Parathyroid adenoma (tissue), 2 donors: ENCODE data around the gene ACSL1.

Source experiments
- H2AFZ ChIP-seq: fragments of 300-600 bp; sonication (generic); one replicate; pipeline ENCODE4 v1.7.0; 2017; ENCODE audit warnings: antibody characterized with exemption, mild to moderate bottlenecking
- H3K27ac ChIP-seq: fragments of 300-600 bp; sonication (generic); one replicate; pipeline ENCODE4 v1.7.0; 2017
- H3K27me3 ChIP-seq: fragments of 300-600 bp; sonication (generic); one replicate; pipeline ENCODE4 v1.7.0; 2017; ENCODE audit warnings: low read length; ENCODE audit not compliant: control insufficient read depth, insufficient read depth
- H3K36me3 ChIP-seq: fragments of 300-600 bp; sonication (generic); one replicate; pipeline ENCODE4 v1.7.0; 2017; ENCODE audit warnings: low read length; ENCODE audit not compliant: control insufficient read depth, insufficient read depth
- H3K4me1 ChIP-seq: fragments of 300-600 bp; sonication (generic); one replicate; pipeline ENCODE4 v1.7.0; 2017; ENCODE audit warnings: control low read depth
- H3K4me2 ChIP-seq: fragments of 300-600 bp; sonication (generic); one replicate; pipeline ENCODE4 v1.7.0; 2017; ENCODE audit warnings: low read length
- H3K4me3 ChIP-seq: fragments of 300-600 bp; sonication (generic); one replicate; pipeline ENCODE4 v1.7.0; 2017; ENCODE audit warnings: low read depth, low read length
- H3K79me2 ChIP-seq: fragments of 300-600 bp; sonication (generic); one replicate; pipeline ENCODE4 v1.7.0; 2017; ENCODE audit warnings: control low read depth
- H3K9ac ChIP-seq: fragments of 300-600 bp; sonication (generic); one replicate; pipeline ENCODE4 v1.7.0; 2017; ENCODE audit warnings: mild to moderate bottlenecking
- H3K9me3 ChIP-seq: fragments of 300-600 bp; sonication (generic); one replicate; pipeline ENCODE4 v1.7.0; 2017; ENCODE audit warnings: low read length; ENCODE audit not compliant: control insufficient read depth
- TF ChIP-seq, protein P1 (sequence below): fragments of 300-600 bp; sonication (generic); IDR thresholded peaks from one replicate; pipeline ENCODE4 v1.7.0; 2017; ENCODE audit warnings: antibody characterized with exemption, mild to moderate bottlenecking
- donor health status: primary hyperparathyroidism.

The ACSL1 gene

GRCh38 chr4:184863916-184864315, 38.1 kb upstream of the ACSL1 start:
- H2AFZ ChIP-seq = no peak overlapping the region
- H3K4me1 ChIP-seq = no peaks in the 10 kb centered on the region
- no peaks in the 10 kb centered on the region for H3K9me3 ChIP-seq
- no peaks in the 10 kb centered on the region for H3K79me2 ChIP-seq
- no peaks in the 10 kb centered on the region for H3K36me3 ChIP-seq
- no peak overlapping the region for H3K4me2 ChIP-seq
- H3K27ac ChIP-seq = no peak overlapping the region
- no peaks in the 10 kb centered on the region for H3K27me3 ChIP-seq
- TF ChIP-seq, protein P1, sequence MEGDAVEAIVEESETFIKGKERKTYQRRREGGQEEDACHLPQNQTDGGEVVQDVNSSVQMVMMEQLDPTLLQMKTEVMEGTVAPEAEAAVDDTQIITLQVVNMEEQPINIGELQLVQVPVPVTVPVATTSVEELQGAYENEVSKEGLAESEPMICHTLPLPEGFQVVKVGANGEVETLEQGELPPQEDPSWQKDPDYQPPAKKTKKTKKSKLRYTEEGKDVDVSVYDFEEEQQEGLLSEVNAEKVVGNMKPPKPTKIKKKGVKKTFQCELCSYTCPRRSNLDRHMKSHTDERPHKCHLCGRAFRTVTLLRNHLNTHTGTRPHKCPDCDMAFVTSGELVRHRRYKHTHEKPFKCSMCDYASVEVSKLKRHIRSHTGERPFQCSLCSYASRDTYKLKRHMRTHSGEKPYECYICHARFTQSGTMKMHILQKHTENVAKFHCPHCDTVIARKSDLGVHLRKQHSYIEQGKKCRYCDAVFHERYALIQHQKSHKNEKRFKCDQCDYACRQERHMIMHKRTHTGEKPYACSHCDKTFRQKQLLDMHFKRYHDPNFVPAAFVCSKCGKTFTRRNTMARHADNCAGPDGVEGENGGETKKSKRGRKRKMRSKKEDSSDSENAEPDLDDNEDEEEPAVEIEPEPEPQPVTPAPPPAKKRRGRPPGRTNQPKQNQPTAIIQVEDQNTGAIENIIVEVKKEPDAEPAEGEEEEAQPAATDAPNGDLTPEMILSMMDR = no peak
- no peak overlapping the region for H3K4me3 ChIP-seq
- H3K9ac ChIP-seq = no peak overlapping the region

- no peaks in the 10 kb centered on the region for H3K4me1 ChIP-seq
- H3K4me3 ChIP-seq = no peak overlapping the region
- no peak overlapping the region for H3K4me2 ChIP-seq
- no peaks in the 10 kb centered on the region for H3K36me3 ChIP-seq
- no peaks in the 10 kb centered on the region for H3K9me3 ChIP-seq
- TF ChIP-seq, protein P1 = no peak
- no peak overlapping the region for H3K27ac ChIP-seq
- H2AFZ ChIP-seq = no peak overlapping the region
- H3K9ac ChIP-seq = no peak overlapping the region
- no peaks in the 10 kb centered on the region for H3K27me3 ChIP-seq
- no peaks in the 10 kb centered on the region for H3K79me2 ChIP-seq
Measured at GRCh38 chr4:184861047-184861446, 35.3 kb upstream of the ACSL1 start.

GRCh38 chr4:184860018-184860779, 34.4 kb upstream of the ACSL1 start:
- Histone ChIP-seq H3K79me2 (no peaks in the 10 kb centered on the region), H3K9ac (no peak overlapping the region), H2AFZ (no peak overlapping the region), H3K4me3 (no peak overlapping the region), H3K4me1 (no peaks in the 10 kb centered on the region), H3K27ac (no peak overlapping the region), H3K4me2 (no peak overlapping the region), H3K9me3 (no peaks in the 10 kb centered on the region), H3K27me3 (no peaks in the 10 kb centered on the region), H3K36me3 (no peaks in the 10 kb centered on the region)
- TF ChIP-seq, protein P1 = no peak

DNA sequence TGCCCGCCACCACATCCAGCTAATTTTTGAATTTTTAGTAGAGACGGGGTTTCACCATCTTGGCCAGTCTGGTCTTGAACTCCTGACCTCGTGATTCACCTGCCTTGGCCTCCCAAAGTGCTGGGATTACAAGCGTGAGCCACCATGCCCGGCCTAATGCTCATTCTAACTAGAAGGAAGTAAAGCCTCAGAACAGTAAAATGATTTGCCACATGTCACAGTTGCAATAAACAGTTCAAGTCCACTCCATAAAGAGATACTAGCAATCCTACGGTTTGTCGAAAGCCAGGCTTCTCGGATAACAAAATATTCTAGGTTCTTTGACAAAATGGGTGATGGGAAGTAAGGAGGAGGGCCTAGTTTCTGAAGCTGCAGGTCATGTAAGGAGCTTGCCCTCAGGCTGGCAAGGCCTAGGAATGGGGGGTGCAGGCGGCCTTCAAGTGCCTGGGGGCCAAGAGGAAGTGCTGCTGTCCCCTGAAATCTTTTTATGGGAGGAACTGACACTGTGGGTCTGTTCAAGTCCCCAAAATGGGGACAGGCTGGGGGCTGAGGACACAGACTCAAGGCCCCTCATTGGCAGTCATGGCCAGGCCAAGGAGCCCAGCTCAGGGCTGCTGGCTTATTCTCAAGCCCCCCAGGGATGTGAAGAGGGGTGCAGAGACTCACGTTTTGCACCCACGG, 31.8 kb upstream of the ACSL1 start:
- TF ChIP-seq, protein P1 = no peak
- Histone ChIP-seq H3K9ac (no peak overlapping the region), H2AFZ (no peak overlapping the region), H3K4me1 (no peaks in the 10 kb centered on the region), H3K36me3 (no peaks in the 10 kb centered on the region), H3K27me3 (no peaks in the 10 kb centered on the region), H3K9me3 (no peaks in the 10 kb centered on the region), H3K4me3 (no peak overlapping the region), H3K27ac (no peak overlapping the region), H3K79me2 (no peaks in the 10 kb centered on the region), H3K4me2 (no peak overlapping the region)
